Ovary (tissue), 9 donors: ENCODE results near the gene CAMTA1. TPM values are rescaled to one million over a fixed set of nuclear protein-coding genes. Genes with fewer than 3 reads are reported as not detected.

Experiments
- DNase-seq, 5 donors: peaks; one replicate each; pipeline ENCODE4 v3.0.0-alpha.2; 2019 to 2020
- H3K27ac ChIP-seq, 2 donors: fragments of 200-600 bp; one replicate each; pipeline versions ENCODE4 v1.5.1 to v1.8.0; 2019 to 2022
- H3K27me3 ChIP-seq: fragments of 200-600 bp; one replicate; pipeline ENCODE4 v1.8.0; 2022
- H3K36me3 ChIP-seq: fragments of 200-600 bp; sonication (generic); one replicate; pipeline ENCODE4 v1.5.1; 2019
- H3K4me1 ChIP-seq: one replicate; pipeline ENCODE4 v1.8.1; 2013; ENCODE audit warnings: mild to moderate bottlenecking, moderate library complexity; ENCODE audit not compliant: insufficient read depth
- H3K4me3 ChIP-seq: fragments of 200-600 bp; sonication (generic); one replicate; pipeline ENCODE4 v1.5.1; 2017
- H3K9me3 ChIP-seq, 2 donors: fragments of 200-600 bp in 1 of 2; sonication (generic) in 1 of 2; one replicate each; pipeline versions ENCODE4 v1.5.1 to v1.8.1; 2013 to 2019; ENCODE audit warnings: mild to moderate bottlenecking in 1 of 2, moderate library complexity in 1 of 2
- CTCF ChIP-seq, 3 donors: fragments of 450-650 bp in 2 of 3; fragments of 200-600 bp in 1 of 3; IDR thresholded peaks; one replicate each; pipeline versions ENCODE4 v1.5.1 to v1.8.0; 2016 to 2022; ENCODE audit warnings: antibody characterized with exemption in 3 of 3, mild to moderate bottlenecking in 1 of 3
- EP300 ChIP-seq: sonication (generic); formaldehyde crosslinking; IDR thresholded peaks from one replicate; pipeline ENCODE4 v1.6.1; 2017; ENCODE audit warnings: antibody characterized with exemption
- POLR2A ChIP-seq: fragments of 450-650 bp; IDR thresholded peaks from one replicate; pipeline ENCODE4 v1.6.1; 2017; ENCODE audit warnings: antibody characterized with exemption, mild to moderate bottlenecking, moderate library complexity
- WGBS, 3 donors: extraction: QIAGEN DNeasy Blood & Tissue Kit in 1 of 3; methylation state at CpG; one replicate each; pipeline versions ENCODE4 v1.1.5 to v1.1.7; 2013 to 2017; 5-methylcytosine and 5-hydroxymethylcytosine counted together
- intact Hi-C, 4 donors: fragments of 100-400 bp; cut with DNase I; formaldehyde crosslinking; loops; one replicate each; pipeline versions ENCODE4 v1.11.0 to v1.15.1; 2022 to 2023
- polyA plus RNA-seq, 2 donors: library from polyadenylated mRNA; stranded (reverse); fragments of 200-250 nt in 1 of 2; fragments of 350-450 nt in 1 of 2; fragmentation: Illumina TruSeq in 1 of 2; extraction: RNeasy Lipid Tissue Mini Kit (QIAGEN cat#74804) in 1 of 2; gene quantifications; one replicate each; pipeline ENCODE4 v1.2.3, GENCODE V29; 2013 to 2014
- total RNA-seq, 7 donors: library from RNA; depleted of rRNA in 2 of 7; stranded (reverse); fragments of >200 nt in 2 of 7; fragmentation: NEBNext Ultra II Directional in 3 of 7; extraction: Animal tissue kit (Norgen Biotek cat#: 25700) in 3 of 7; gene quantifications; one replicate each; pipeline versions ENCODE4 v1.1.0 to v1.2.4, GENCODE V29; 2016 to 2023
- donor health status: DM: no; HTN: no; CAD: no; lungs with moderate emphysema.
- donor health status: DM: no; HTN: no; CAD: no.
- donor health status: Bipolar disorder and iron deficiency.
- donor health status: DM: yes; HTN: yes; CAD: no.
- donor health status: DM: no; HTN: no; CAD: no.
- donor health status: DM: yes; HTN: yes; CAD: no.

The CAMTA1 gene
- total and polyA plus RNA-seq, 9 donors, result 51.1 to 150 (median 67.4) TPM

- TF ChIP-seq CTCF (IDR thresholded peaks at IDR 0.05) (no peak), POLR2A (no peak), EP300 (no peak)
- H3K27ac ChIP-seq, result no peak overlapping the region
- intact Hi-C loops, result no loop called here
- H3K36me3 ChIP-seq, result no peaks in the 10 kb centered on the region
- H3K4me3 ChIP-seq, result no peak overlapping the region
- H3K9me3 ChIP-seq, result no peaks in the 10 kb centered on the region
- H3K4me1 ChIP-seq, result peaks cover 5% of the 10 kb centered on the region
- no peaks in the 10 kb centered on the region for H3K27me3 ChIP-seq
- WGBS, 3 donors, result 82 to 91% (median 88%) methylated on average over 10 of the region's 10 CpGs
- DNase-seq, result no peak
Measured at GRCh38 chr1:7300893-7301663, 515.8 kb downstream of the CAMTA1 start.

- H3K4me3 ChIP-seq, result no peak overlapping the region
- no peak for DNase-seq
- H3K27ac ChIP-seq, result no peak overlapping the region
- intact Hi-C loops, result no loop called here
- no peaks in the 10 kb centered on the region for H3K27me3 ChIP-seq
- H3K36me3 ChIP-seq, result no peaks in the 10 kb centered on the region
- H3K4me1 ChIP-seq, result peaks cover 5% of the 10 kb centered on the region
- WGBS, 3 donors, result 76 to 81% (median 77%) methylated on average over 7 of the region's 7 CpGs
- TF ChIP-seq EP300, result no peak
- TF ChIP-seq POLR2A, result no peak
- TF ChIP-seq CTCF (IDR thresholded peaks at IDR 0.05), result no peak
- no peaks in the 10 kb centered on the region for H3K9me3 ChIP-seq
Measured at GRCh38 chr1:7301664-7301981, 516.4 kb downstream of the CAMTA1 start.

- H3K4me1 ChIP-seq, result peaks cover 5% of the 10 kb centered on the region
- no peaks in the 10 kb centered on the region for H3K9me3 ChIP-seq
- TF ChIP-seq EP300, result no peak
- TF ChIP-seq CTCF (IDR thresholded peaks at IDR 0.05), result no peak
- TF ChIP-seq POLR2A, result no peak
- no peaks in the 10 kb centered on the region for H3K27me3 ChIP-seq
- intact Hi-C loops, result no loop called here
- 79 to 81% (median 81%) methylated on average over 6 of the region's 6 CpGs for WGBS, 3 donors
- H3K27ac ChIP-seq, result no peak overlapping the region
- no peak overlapping the region for H3K4me3 ChIP-seq
- H3K36me3 ChIP-seq, result no peaks in the 10 kb centered on the region
- DNase-seq, result no peak
Measured at GRCh38 chr1:7302126-7302525, 516.9 kb downstream of the CAMTA1 start.

DNA sequence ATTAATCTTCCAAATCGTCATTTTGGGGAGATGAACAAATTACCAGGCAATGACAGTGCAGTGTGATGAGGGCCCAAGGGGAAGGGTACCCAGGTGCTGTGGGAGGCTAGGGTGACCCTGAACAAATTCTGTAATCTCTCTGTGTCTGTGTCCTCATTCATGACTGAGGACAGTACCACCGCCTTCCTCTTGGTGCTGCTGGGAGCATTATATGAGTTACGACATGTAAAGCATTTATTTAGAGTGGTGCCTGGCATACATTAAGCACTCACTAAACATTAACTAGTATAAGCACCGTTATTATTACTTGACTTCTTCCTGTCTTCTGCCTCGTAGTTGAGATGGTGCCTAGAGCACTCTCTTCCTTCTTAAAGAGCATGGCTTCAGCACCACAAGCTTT is 517.6 kb downstream of the CAMTA1 start:
- H3K4me1 ChIP-seq, result peaks cover 5% of the 10 kb centered on the region
- intact Hi-C loops, result no loop called here
- DNase-seq, result no peak
- no peaks in the 10 kb centered on the region for H3K36me3 ChIP-seq
- H3K27ac ChIP-seq, result no peak overlapping the region
- WGBS, 3 donors, result 79 to 88% (median 81%) methylated on average over 5 of the region's 5 CpGs
- TF ChIP-seq CTCF (IDR thresholded peaks at IDR 0.05) (no peak), POLR2A (no peak)
- no peaks in the 10 kb centered on the region for H3K27me3 ChIP-seq
- no peaks in the 10 kb centered on the region for H3K9me3 ChIP-seq
- H3K4me3 ChIP-seq, result no peak overlapping the region
